ENCODE results near the gene TVP23C. TPM values are rescaled to one million over a fixed set of nuclear protein-coding genes. Genes with fewer than 3 reads are reported as not detected.

Gene TVP23C
- total RNA-seq, 4 donors from 2014 or later, result 9.9 to 31.7 (median 22.9) TPM

- no peaks in the 10 kb centered on the region for H3K27me3 ChIP-seq
- WGBS, 2 donors, result 62 to 64% methylated on average over 4 of the region's 4 CpGs
- no peak for TF ChIP-seq EP300 (IDR thresholded peaks at IDR 0.05)
- no peak for TF ChIP-seq CTCF (IDR thresholded peaks at IDR 0.05)
- no peak for TF ChIP-seq POLR2A (IDR thresholded peaks at IDR 0.05)
- H3K9me3 ChIP-seq, result no peaks in the 10 kb centered on the region
- no peak for DNase-seq (ENCODE audit: low spot score in 2 of 2)
- H3K4me1 ChIP-seq, result peaks cover 0 to 1% (median 1%) of the 10 kb centered on the region in 4 donors
- no peak overlapping the region for H3K4me3 ChIP-seq
- no peak overlapping the region for H3K27ac ChIP-seq
- H3K36me3 ChIP-seq, result no peaks in the 10 kb centered on the region
Observed at GRCh38 chr17:15485045-15485444, 78.2 kb downstream of the TVP23C start.

GRCh38 chr17:15483431-15483830, 79.9 kb downstream of the TVP23C start:
- no peaks in the 10 kb centered on the region for H3K36me3 ChIP-seq
- H3K4me1 ChIP-seq, result peaks cover 0 to 15% (median 6%) of the 10 kb centered on the region in 4 donors
- no peaks in the 10 kb centered on the region for H3K27me3 ChIP-seq
- TF ChIP-seq POLR2A (IDR thresholded peaks at IDR 0.05) (no peak), CTCF (IDR thresholded peaks at IDR 0.05) (no peak), EP300 (IDR thresholded peaks at IDR 0.05) (no peak)
- DNase-seq (ENCODE audit: low spot score in 2 of 2), result no peak
- whole genome bisulfite sequencing, 2 donors, result 40 to 43% methylated on average over 4 of the region's 4 CpGs
- no peak overlapping the region for H3K4me3 ChIP-seq
- H3K9me3 ChIP-seq, result no peaks in the 10 kb centered on the region
- no peak overlapping the region for H3K27ac ChIP-seq

- Histone ChIP-seq H3K36me3 (no peaks in the 10 kb centered on the region), H3K27me3 (no peaks in the 10 kb centered on the region), H3K9me3 (no peaks in the 10 kb centered on the region), H3K4me3 (no peak overlapping the region), H3K4me1 (peaks cover 0 to 17% (median 6%) of the 10 kb centered on the region in 4 donors), H3K27ac (no peak overlapping the region)
- 71 to 77% methylated on average over 6 of the region's 6 CpGs for WGBS, 2 donors
- no peak for DNase-seq (ENCODE audit: low spot score in 2 of 2)
- TF ChIP-seq CTCF (IDR thresholded peaks at IDR 0.05) (no peak), EP300 (IDR thresholded peaks at IDR 0.05) (no peak), POLR2A (IDR thresholded peaks at IDR 0.05) (no peak)
Observed at GRCh38 chr17:15482476-15482875, 80.8 kb downstream of the TVP23C start.

- TF ChIP-seq CTCF (IDR thresholded peaks at IDR 0.05) (no peak), EP300 (IDR thresholded peaks at IDR 0.05) (no peak), POLR2A (IDR thresholded peaks at IDR 0.05) (no peak)
- H3K36me3 ChIP-seq, result no peaks in the 10 kb centered on the region
- H3K9me3 ChIP-seq, result no peaks in the 10 kb centered on the region
- no peaks in the 10 kb centered on the region for H3K27me3 ChIP-seq
- no peak for DNase-seq (ENCODE audit: low spot score in 2 of 2)
- H3K27ac ChIP-seq, result no peak overlapping the region
- WGBS, 2 donors, result 69 to 81% methylated on average over 6 of the region's 6 CpGs
- H3K4me3 ChIP-seq, result no peak overlapping the region
- H3K4me1 ChIP-seq, result peaks cover 0 to 27% (median 6%) of the 10 kb centered on the region in 4 donors
Observed at GRCh38 chr17:15481481-15481880, 81.8 kb downstream of the TVP23C start.

- no peaks in the 10 kb centered on the region for H3K9me3 ChIP-seq
- H3K4me3 ChIP-seq, result no peak overlapping the region
- peak overlapping the region in 1 of 4 donors; percentile 6 for H3K27ac ChIP-seq
- TF ChIP-seq EP300 (IDR thresholded peaks at IDR 0.05), result no peak
- no peak for TF ChIP-seq CTCF (IDR thresholded peaks at IDR 0.05)
- no peak for TF ChIP-seq POLR2A (IDR thresholded peaks at IDR 0.05)
- WGBS, 2 donors, result 64 to 70% methylated on average over 6 of the region's 6 CpGs
- no peaks in the 10 kb centered on the region for H3K36me3 ChIP-seq
- H3K4me1 ChIP-seq, result peaks cover 0 to 39% (median 6%) of the 10 kb centered on the region in 4 donors
- no peak for DNase-seq (ENCODE audit: low spot score in 2 of 2)
- no peaks in the 10 kb centered on the region for H3K27me3 ChIP-seq
Observed at GRCh38 chr17:15480204-15480603, 83.1 kb downstream of the TVP23C start.
